Measurements from ENCODE around the gene MCC.

Gene MCC

DNA sequence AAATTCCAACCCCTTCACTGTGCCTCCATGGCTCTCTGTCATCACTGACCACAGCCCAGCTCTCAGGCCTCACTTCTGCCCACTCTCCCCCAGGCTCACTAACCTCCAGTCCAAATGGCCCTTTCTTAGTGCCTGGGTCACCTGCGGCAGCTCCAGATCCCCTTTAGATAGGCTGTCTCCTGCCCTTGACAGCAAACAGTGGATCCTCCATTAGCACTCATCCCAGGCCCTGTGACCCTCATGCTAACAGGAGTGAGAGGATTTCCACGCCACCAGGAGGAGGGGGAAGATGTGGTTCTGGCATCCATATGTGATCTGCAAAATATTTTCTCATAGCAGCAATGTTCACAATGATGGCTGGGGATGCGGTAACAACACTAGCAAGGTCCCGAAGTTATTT, 372.3 kb downstream of the MCC start:
- no peak for DNase-seq (ENCODE audit: low read depth, low spot score)

DNA sequence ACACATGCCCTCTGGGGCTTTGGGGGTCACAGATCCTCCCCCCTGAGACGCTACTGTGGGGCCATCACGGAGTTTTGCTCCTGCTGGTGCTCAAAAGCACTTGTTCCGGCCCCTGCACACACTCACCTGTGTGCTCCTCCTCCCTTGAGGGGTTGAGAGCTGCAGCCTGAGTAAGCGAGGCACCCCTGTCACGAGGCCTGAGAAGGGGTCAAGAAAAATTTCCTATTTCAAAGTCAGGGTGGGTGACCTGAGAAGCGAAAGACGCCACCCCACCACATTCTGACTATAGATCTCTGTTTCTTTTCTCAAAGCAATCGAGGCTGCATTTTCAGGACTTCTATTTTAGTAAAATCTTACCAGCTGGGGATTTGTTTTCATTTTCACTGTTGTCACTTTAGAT, 373.2 kb downstream of the MCC start:
- DNase-seq (ENCODE audit: low read depth, low spot score): no peak

DNA sequence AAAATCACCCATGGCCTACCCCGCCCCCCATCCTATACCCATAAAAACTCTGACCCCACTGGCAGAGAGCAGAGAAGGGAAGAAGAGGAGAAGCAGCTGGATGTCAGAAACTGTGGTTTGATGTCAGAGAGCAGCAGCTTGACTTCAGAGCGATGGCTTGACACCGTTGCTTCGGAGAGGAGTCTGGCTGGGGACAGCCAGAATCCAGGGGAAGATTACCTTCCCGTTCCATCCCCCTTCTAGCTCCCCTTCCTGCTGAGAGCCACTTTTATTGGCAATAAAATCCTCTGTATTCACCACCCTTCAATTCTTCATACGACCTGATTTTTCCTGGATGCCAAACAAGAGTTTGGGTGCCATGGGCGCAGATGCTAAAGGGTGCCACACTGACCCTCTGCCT, 373.7 kb downstream of the MCC start:
- DNase-seq (ENCODE audit: low read depth, low spot score): no peak

DNA sequence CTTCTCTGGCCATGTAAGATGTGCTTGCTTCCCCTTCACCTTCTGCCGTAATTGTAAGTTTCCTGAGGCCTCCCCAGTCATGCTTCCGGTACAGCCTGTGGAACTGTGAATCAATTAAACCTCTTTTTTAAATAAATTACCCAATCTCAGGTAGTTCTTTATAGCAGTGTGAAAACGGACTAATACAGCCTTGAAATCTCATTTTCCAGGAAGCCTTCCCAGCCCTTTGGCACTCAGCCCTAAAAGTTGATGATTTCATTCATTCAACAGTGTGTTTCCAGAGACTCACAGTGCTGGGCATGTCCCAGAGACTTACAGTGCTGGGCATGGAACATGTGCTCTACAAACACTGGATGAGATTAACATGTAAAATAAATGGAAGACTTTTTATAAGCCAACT, 375.8 kb downstream of the MCC start:
- DNase-seq (ENCODE audit: low read depth, low spot score): no peak

DNA sequence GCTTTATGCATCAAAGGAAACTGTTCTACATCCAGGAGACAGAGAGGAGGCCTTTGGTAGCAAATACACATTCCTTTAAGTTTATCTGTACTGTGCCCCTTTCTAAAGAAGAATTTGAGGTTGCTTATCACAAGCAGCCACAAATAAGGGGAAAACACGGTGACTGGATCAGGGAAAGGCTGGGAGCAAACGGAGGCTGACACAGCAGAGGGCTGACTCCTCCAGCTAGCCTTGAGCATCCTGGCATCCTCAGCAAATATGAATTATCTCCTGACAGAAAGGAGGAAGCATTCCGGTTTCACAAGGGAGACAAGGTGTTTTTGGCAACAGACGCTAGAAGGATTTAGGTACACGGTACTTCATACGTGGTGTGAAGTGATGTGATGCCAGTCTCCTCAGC, 378.1 kb downstream of the MCC start:
- DNase-seq (ENCODE audit: low read depth, low spot score): no peak

DNA sequence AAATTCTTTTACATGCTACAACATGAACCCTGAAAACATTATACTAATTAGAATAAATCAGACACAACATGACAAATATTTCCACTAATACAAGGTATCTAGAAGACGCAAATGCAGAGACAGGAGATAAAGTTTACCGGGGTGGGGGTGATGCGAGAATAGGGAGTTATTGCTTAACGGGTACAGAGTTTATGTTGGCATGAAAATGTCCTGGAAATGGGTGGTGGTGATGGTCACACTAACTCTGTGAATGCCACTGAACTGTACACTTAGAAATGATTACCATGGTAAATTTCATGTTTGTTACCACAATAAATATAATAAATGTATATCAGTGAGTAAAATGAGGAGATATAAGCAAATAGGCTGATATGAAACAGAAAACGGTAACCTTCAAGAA, 378.9 kb downstream of the MCC start:
- DNase-seq (ENCODE audit: low read depth, low spot score): no peak

DNA sequence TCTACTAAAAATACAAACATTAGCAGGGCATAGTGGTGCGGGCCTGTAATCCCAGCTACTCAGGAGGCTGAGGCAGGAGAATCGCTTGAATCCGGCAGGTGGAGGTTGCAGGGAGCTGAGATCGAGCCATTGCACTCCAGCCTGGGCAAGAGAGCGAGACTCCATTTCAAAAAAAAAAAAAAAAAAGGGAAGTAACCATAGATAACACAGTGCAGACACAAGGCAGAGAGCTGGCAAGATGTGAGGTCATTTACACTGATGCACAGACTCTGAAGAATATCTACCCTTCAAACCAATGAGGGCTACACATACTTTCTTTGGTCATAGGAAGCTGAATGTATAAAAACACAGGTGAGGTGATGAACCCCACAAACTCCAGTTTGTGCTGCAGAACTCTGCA, 379.8 kb downstream of the MCC start:
- DNase-seq (ENCODE audit: low read depth, low spot score): no peak

DNA sequence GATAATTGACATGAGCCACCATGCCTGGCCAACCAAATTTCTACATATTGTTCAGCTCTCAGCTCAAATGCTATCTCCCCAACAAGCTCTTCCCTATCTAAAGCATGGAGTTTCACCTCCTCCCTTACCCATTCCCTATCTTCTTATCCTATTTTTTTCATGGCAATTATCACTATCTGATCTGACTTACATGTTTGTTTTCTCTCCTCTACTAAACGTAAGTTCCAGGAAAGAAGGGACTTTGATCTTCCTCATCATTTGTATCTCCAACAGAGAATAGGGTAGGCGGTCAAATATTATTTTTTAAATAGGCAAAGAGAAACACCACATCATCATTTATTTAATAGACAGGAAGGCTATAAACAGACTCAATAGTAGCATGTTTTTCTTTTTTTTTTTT, 381.4 kb downstream of the MCC start:
- no peak for DNase-seq (ENCODE audit: low read depth, low spot score)

DNA sequence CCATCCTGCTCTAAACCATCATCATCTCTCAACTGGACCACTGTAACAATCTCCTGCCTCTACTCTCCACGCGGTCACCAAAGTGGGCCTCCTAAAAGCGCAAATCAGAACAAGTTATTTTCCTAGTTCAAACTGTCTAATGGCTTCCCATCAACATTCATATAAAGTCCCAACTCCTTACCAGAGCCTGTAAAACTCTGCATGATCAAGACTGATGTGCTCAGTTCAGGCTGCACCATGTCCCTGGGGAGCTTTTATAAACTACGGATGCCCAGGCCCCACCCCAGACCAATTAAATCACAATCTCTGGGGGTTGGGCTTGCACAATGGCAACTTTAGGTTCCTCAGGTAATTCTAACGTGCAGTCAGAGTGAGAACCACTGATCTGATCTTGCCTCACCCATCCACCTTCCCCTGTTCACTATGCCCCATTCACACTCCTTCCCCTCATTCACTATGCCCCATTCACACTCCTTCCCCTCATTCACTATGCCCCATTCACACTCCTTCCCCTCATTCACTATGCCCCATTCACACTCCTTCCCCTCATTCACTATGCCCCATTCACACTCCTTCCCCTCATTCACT, 382.5 kb downstream of the MCC start:
- DNase-seq (ENCODE audit: low read depth, low spot score): no peak

DNA sequence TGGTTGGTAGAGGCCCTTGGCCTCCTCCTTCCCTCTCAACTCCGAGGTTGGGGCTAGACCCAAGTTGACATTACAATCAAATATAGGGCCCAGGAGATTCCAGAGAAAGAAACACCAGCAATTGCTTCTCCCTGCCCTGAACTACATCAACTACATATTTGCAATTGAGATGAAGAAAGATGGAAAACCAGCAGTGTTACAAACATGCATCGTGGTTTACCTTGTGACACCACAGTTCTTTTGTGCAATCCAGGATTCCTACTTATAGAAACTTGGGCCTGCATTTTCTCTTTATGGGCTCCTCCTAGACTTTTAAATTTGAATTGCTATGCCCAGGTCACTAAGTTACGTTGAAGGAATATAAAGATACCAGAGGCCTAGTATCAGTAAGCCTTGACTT, 384.9 kb downstream of the MCC start:
- DNase-seq (ENCODE audit: low read depth, low spot score): no peak

DNA sequence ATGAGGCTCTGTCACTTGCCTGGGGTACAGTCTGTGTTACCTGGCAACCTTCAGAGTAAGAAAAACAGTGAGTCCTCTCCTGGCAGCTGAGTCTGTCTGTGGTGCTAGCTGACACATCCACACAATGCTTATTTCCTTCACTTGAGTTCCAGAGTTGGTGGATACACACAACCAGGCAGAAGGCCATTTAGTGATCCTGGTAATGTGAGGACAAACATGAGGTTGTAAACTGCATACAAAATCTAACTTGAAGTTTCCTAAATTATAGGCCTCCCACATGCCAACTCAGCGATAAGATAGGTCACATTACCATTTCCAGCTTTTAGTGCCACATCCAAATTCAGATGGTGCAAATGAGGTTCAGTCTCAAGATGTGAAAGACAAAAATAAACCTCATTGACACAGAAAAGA, 386.1 kb downstream of the MCC start:
- DNase-seq (ENCODE audit: low read depth, low spot score): no peak

DNA sequence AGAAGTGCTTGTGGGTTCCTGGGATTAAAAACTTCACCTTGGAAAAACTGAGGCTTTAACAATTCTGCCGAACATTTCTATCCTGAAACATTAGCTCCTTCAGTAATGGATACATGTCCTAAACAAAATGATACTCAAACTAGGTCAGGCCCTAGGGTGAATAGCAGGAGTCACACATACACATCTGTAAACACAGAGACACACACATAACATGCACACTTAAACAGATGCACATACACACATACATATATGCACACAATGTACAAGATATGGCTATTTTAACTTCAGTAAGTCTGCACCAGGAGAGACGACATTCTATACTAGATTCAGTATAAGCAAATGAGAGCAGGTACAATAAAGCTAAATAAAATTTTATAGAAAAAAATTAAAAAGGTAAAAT, 387.3 kb downstream of the MCC start:
- DNase-seq (ENCODE audit: low read depth, low spot score): no peak

DNA sequence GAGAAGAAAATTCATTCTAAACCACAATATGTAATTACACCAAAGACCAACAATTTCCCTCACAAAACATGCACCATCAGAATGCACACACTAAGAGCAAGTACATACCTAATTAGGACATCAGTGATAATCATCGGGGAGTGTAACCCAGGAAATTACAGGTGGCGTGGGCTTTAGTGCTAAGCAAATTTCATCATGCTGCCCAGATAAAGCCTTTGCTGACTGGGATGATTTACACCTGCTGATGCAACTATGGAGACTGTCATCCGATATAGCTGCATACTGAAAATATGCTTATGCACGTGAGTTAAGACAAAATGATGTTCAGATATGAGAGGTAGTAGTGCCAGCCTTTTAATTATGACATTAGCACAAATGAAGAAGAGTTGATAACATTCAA, 388.4 kb downstream of the MCC start:
- DNase-seq (ENCODE audit: low read depth, low spot score): no peak

DNA sequence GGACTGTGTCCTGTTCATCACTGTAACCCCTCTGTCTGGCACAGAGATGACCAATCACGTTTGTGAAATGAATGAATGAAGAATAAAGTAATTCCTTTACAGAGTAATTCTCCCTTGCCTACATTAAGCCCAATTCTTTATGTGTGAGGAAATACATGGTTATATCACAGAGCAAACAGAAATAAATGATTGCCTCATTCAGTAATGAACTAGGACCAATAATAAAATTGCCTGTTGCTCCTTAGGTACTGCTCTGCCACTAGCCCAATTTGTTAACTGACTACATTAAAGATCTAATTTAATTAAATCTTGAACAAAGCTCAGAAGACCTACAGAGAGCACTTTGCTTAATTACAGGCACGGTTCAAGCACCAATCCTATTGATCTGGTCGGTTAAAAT, 389.9 kb downstream of the MCC start:
- no peak for DNase-seq (ENCODE audit: low read depth, low spot score)

DNA sequence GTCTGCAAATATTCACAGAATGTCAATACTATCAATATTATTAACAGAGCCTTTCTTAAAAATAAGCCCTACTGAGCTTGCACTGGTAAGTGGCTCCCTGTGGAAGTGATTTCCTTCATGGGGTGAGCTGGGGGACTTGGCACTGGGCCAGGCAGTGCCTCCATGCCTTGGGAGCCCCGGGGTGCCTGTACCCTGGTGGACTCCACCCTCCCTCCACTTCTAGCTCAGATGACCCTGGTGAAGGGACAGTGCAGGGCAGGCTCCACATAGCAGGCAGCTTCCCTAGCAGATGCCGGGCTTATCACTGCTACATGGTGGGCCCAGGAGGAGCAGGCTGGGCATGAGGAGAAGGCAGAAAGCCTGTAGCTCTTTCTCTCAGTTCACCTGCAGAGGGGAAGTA, 392.4 kb downstream of the MCC start:
- DNase-seq (ENCODE audit: low read depth, low spot score): no peak

DNA sequence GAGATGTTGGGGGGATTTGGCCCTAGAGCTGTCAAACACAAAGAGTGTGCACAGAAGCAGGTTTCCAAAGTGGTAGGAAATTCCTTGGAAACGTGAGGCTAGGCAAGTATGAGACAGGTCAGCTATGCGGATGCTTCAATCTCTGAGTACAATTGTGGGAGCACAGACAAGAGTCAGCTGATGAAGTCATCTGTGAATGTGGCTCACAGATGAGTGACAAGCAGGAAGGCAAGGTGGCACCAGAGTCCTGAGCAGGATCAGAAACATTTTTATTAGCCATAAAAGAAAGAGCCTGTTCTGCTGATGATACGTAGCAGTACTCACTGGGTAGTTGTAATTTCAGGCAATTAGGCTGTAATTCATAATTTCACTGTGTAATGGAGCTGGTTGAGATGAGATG, 394.7 kb downstream of the MCC start:
- DNase-seq (ENCODE audit: low read depth, low spot score): no peak

DNA sequence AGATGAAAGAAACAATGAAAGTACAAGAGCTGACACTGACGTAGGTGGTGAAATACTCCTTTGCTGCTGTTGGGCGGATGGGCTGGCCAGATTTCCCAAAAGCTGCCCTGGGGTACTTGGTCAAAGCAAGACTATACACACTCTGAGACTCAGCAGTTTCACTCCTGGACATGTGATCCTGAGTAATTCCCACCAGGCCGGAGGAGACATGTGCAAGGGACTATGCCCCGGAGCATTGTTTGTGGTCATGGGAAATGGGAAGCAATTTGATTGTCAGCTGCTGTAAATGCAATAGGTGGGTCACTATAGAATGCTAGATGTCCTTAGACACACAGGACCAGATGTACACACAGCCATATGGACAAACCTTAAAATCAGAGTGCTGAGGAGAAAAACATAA, 395.6 kb downstream of the MCC start:
- DNase-seq (ENCODE audit: low read depth, low spot score): peak; percentile 63

DNA sequence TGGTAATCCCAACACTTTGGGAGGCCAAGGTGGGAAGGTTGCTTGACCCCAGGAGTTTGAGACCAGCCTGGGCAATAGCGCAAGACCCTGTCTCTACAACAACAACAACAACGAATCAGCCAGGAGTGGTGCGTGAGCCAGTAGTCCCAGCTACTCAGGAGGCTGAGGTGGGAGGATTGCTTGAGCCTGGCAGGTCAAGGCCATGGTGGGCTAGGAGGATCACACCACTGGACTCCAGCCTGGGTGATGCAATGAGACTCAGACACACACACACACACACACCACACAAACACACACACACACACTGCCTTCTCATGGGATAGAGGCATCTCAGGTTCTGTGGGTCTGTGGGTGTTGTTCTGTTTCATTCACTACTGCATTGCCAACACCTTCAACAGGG, 396.6 kb downstream of the MCC start:
- no peak for DNase-seq (ENCODE audit: low read depth, low spot score)

DNA sequence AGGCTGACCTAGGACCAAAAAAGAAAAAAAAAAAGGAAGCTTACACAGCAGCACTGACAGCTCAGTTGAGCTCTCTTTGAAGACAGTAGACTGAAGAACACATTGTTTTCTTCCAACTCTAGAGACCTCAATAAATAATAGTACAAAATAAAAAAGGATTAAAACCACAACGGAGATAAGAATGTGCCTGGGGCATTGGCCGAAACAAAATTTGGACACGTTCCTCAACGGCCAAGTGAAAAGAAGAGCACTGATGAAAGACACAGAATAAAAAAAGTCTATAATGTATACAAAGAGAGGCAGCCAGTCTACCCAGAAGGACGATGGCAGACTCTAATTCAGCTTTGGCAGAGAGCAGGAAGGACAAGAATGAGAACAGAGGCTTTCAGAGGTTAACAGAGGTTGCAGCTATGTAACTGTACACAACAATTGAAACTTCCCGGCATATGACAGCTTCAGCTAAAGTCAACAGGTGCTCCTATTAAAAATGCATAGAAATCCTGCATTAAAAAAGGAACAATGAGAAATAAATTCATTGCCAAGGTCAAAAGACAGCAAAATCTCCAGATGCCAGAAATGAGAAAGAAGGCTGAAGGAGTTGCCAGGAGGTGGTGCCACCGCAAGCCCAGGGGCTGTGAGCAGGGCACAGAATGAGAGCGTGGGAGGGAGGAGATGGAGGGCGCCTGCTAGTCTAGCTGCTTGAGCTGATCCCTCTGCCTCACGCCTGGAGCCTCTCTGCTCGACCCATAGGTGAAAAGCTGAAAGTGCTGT, 397.7 kb downstream of the MCC start:
- DNase-seq (ENCODE audit: low read depth, low spot score): no peak

DNA sequence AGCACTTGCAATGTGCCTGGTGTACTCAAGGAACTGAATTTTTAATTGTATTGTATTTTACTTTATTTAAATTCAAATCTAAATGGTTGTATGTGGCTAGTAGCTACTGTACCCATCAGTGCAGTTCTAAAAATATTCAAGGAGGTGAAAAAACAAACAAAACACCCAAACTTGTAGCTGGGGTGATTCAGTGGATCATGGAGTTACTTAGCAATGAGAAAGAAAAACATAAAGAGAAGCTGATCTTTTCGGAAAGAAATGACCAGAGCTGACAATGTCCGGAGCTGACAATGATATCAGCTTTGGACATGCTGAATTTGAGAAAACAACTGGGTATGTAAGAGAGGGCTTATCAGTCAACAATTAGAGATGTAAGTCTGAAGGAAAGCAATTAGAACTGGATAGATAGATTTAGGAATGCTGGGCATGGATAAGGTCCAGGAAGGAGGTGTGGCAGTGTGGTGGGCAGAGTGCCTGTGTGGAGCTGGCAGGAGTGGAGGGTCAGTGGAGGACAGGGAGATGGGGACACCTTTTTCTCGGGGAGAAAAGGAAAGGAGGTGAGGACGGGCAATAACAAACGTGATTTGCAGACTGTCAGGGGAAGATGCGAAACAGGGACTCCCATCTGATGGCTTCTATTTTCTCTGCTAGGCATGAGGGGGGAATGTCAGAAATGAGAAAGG, 398.5 kb downstream of the MCC start:
- no peak for DNase-seq (ENCODE audit: low read depth, low spot score)

DNA sequence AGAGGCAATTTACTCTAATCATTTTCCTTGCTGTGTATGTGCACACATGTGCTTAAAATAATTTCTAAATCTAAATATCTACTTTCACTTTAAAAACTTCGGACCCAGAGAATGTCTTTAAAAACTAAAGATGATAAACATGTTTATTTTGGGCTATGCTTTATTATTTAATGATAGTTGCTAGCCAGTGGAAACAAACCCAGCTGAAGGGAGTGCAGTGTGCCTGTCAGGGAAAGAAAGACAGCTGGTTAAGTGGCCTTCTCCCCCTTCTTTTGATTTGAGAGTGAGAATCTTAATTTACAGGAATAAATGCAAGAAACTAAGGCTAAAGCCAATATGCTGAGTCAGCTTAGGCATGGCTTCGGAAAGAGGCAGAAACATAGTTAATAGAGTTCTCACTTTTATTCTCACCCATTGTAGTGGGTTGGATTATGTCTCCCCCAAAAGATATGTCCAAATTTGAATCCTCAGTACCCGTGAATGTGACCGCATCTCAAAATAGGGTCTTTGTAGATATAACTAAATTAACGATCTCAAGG, 400.2 kb downstream of the MCC start:
- no peak for DNase-seq (ENCODE audit: low read depth, low spot score)

DNA sequence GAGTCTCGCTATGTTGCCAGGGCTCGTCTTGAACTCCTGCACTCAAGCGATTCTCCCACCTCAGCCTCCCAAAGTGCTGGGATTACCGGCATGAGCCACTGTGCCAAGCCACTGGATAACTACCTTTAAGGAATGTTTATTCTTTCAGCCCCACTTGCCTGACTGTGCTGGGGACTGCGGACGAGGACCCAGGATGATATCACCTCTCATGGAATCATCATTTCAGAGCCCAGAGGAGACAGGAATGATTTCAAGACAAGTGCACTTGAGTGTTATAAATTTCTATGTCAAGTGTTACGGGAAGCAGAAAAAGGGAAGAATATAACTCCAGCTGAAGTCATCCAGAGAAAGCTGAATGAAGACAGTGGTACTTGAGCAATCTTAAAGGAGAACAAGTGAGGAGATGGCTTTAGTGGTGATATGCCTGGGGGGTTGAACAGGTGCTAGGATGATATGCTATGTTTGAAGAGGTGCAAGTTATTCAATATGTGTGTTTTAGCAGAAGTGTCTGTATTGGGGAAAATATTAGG, 402.3 kb downstream of the MCC start:
- DNase-seq (ENCODE audit: low read depth, low spot score): no peak

DNA sequence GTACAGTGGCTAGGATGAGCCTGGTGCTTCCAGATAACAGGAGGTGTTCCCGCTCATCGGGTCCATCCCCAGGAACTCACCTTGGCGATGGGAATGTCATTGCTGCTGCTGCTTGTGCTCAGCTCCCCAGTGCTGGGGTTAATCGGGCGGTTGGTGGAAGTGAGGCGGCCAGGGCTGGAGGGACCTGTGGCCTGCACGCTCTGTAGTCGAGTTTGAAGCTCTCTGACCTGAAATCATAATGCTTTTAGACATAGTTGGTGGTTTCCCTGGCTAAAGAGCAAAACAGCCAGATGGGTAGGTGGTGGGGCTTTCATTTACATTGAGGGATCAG, 403.2 kb downstream of the MCC start:
- no peak for DNase-seq (ENCODE audit: low read depth, low spot score)
